HCT116 (cell line): Measurements from ENCODE around the gene NDUFA1. TPM values are rescaled to one million over a fixed set of nuclear protein-coding genes. Genes with fewer than 3 reads are reported as not detected.

Source experiments
- ATAC-seq: fragments of 200-7000 bp; cut with Tn5 transposase; 2 replicates; pipeline ENCODE4 v1.9.1; 2020; ENCODE audit warnings: mild to moderate bottlenecking, moderate library complexity
- BruUV-seq: library from RNA; stranded (reverse); fragments of 400-500 nt; replicated peaks from 2 replicates; lab custom pipeline; 2021; lab: Mats Ljungman, UMichigan
- CTCF ChIA-PET: fragments of 300-600 bp; sonication (Branson Sonifier 250); formaldehyde crosslinking; loops from one replicate; lab custom pipeline; 2021; ENCODE audit warnings: antibody characterized with exemption; lab: Charles Lee
- POLR2A ChIA-PET: fragments of 300-600, 350-600 bp; sonication (Branson Sonifier 250); formaldehyde crosslinking; loops from one replicate; lab custom pipeline; 2021; ENCODE audit warnings: antibody characterized with exemption; lab: Charles Lee
- RAD21 ChIA-PET, 2 experiments: fragments of 300-600 bp; sonication (Branson Sonifier 250); formaldehyde crosslinking; loops; one replicate each; lab custom pipeline; 2023; ENCODE audit warnings: low total read pairs in 2 of 2; ENCODE audit not compliant: uncharacterized antibody in 2 of 2, unreplicated experiment in 2 of 2, low non-redundant PET in 1 of 2; lab: Charles Lee
- DNase-seq: peaks from one replicate; pipeline ENCODE4 v3.0.0-alpha.2; 2010; ENCODE audit warnings: low read depth, low spot score
- H2AFZ ChIP-seq: fragments of 200-600 bp; shearing (Covaris generic), sonication (generic); 2 replicates; pipeline ENCODE4 v1.6.1; 2017; ENCODE audit warnings: low read depth, mixed run types, mixed read lengths, antibody characterized with exemption, low read length; ENCODE audit not compliant: poor library complexity, severe bottlenecking
- H3K27ac ChIP-seq: 2 replicates; pipeline ENCODE4 v1.5.1; 2012; ENCODE audit warnings: low read depth, low read length
- H3K27me3 ChIP-seq: fragments of 200-600 bp; sonication (generic); 2 replicates; pipeline ENCODE4 v1.6.1; 2016; ENCODE audit warnings: mixed run types, low read length, mixed read lengths; ENCODE audit not compliant: insufficient read depth
- H3K36me3 ChIP-seq, 2 experiments: fragments of 200-500 bp in 1 of 2; fragments of 200-600 bp in 1 of 2; sonication (Bioruptor generic) in 1 of 2; sonication (generic) in 1 of 2; 2 replicates each; pipeline versions ENCODE4 v1.5.1 to v1.6.1; 2014 to 2016; ENCODE audit warnings: low read length in 2 of 2, inconsistent platforms in 1 of 2, mixed read lengths in 1 of 2, mixed run types in 1 of 2; ENCODE audit not compliant: insufficient read depth in 2 of 2, control insufficient read depth in 1 of 2
- H3K4me1 ChIP-seq, 2 experiments: fragments of 200-600 bp in 1 of 2; sonication (generic) in 1 of 2; 2 replicates each; pipeline versions ENCODE4 v1.5.1 to v1.6.1; 2012 to 2017; ENCODE audit warnings: low read length in 2 of 2, inconsistent platforms in 1 of 2, mild to moderate bottlenecking in 1 of 2, mixed read lengths in 1 of 2, mixed run types in 1 of 2, moderate library complexity in 1 of 2; ENCODE audit not compliant: insufficient read depth in 2 of 2, control insufficient read depth in 1 of 2
- H3K4me2 ChIP-seq: fragments of 200-600 bp; sonication (generic); 2 replicates; pipeline ENCODE4 v1.6.1; 2017; ENCODE audit warnings: mixed run types, low read length, mixed read lengths
- H3K4me3 ChIP-seq, 2 experiments: fragments of 200-600 bp in 1 of 2; sonication (generic) in 1 of 2; replicated peaks in 1 of 2; 2 replicates each; pipeline ENCODE4 v1.5.1; 2011 to 2016; ENCODE audit warnings: low read length in 2 of 2, control low read depth in 1 of 2, low read depth in 1 of 2, mild to moderate bottlenecking in 1 of 2, mixed read lengths in 1 of 2, mixed run types in 1 of 2
- H3K79me2 ChIP-seq: fragments of 200-600 bp; sonication (generic); 2 replicates; pipeline ENCODE4 v1.6.1; 2017; ENCODE audit warnings: mild to moderate bottlenecking, mixed run types, low read length, moderate library complexity, mixed read lengths; ENCODE audit not compliant: insufficient read depth
- H3K9ac ChIP-seq: fragments of 200-600 bp; sonication (generic); 2 replicates; pipeline ENCODE4 v1.6.1; 2016; ENCODE audit warnings: low read length, mixed read lengths
- H3K9me2 ChIP-seq: fragments of 200-600 bp; sonication (generic), shearing (Covaris generic); 2 replicates; pipeline ENCODE4 v1.6.1; 2017; ENCODE audit warnings: mixed run types, mild to moderate bottlenecking, moderate library complexity; ENCODE audit not compliant: insufficient read depth
- H3K9me3 ChIP-seq, 2 experiments: fragments of 200-500 bp in 1 of 2; fragments of 200-600 bp in 1 of 2; sonication (Bioruptor generic) in 1 of 2; sonication (generic) in 1 of 2; 2 replicates each; pipeline ENCODE4 v1.6.1; 2014 to 2017; ENCODE audit warnings: low read length in 2 of 2, mixed read lengths in 2 of 2, inconsistent platforms in 1 of 2, low read depth in 1 of 2, mild to moderate bottlenecking in 1 of 2, mixed run types in 1 of 2, moderate library complexity in 1 of 2; ENCODE audit not compliant: control insufficient read depth in 1 of 2, insufficient read depth in 1 of 2
- H4K20me1 ChIP-seq: fragments of 200-600 bp; sonication (generic), shearing (Covaris generic); 2 replicates; pipeline ENCODE4 v1.6.1; 2017; ENCODE audit warnings: mixed run types, mild to moderate bottlenecking, moderate library complexity; ENCODE audit not compliant: insufficient read depth
- CEBPB ChIP-seq: IDR thresholded peaks from 2 replicates; pipeline ENCODE4 v1.6.1; 2012; ENCODE audit warnings: low read depth
- EZH2 ChIP-seq: fragments of 200-600 bp; sonication (generic); IDR thresholded peaks from 2 replicates; pipeline ENCODE4 v1.6.1; 2017; ENCODE audit warnings: antibody characterized with exemption, mixed run types
- SIN3A ChIP-seq: IDR thresholded peaks from 2 replicates; pipeline ENCODE4 v1.6.1; 2012; ENCODE audit warnings: low read depth
- ZNF274 ChIP-seq: fragments of 200-500 bp; sonication (Bioruptor generic); IDR thresholded peaks from 2 replicates; pipeline ENCODE4 v1.6.1; 2014; ENCODE audit warnings: mild to moderate bottlenecking, low read depth, low read length, inconsistent platforms
- intact Hi-C: fragments of 100-400 bp; cut with micrococcal nuclease; formaldehyde crosslinking; loops from 2 replicates; pipeline ENCODE4 v1.10.0; 2022
- total RNA-seq: library from RNA; stranded (reverse); gene quantifications from one replicate; pipeline ENCODE4 v1.2.1, GENCODE V29; 2021; ENCODE audit not compliant: unreplicated experiment
- TF ChIP-seq, protein P1 (sequence below), 3 experiments: fragments of 200-600 bp in 1 of 3; sonication (generic) in 1 of 3; IDR thresholded peaks in 2 of 3; conservative IDR thresholded peaks in 1 of 3; 2 replicates each; pipeline ENCODE4 v1.5.1; 2012 to 2017; ENCODE audit warnings: low read depth in 2 of 3, low read length in 2 of 3, antibody characterized with exemption in 1 of 3, borderline replicate concordance in 1 of 3, control low read depth in 1 of 3, mild to moderate bottlenecking in 1 of 3, mixed read lengths in 1 of 3, mixed run types in 1 of 3, moderate library complexity in 1 of 3; ENCODE audit not compliant: insufficient read depth in 1 of 3
- TF ChIP-seq, protein P2 (sequence below): IDR thresholded peaks from 2 replicates; pipeline ENCODE4 v1.6.1; 2011; ENCODE audit warnings: mild to moderate bottlenecking, low read length, moderate library complexity; ENCODE audit not compliant: insufficient replicate concordance; ENCODE audit errors: extremely low read depth
- TF ChIP-seq, protein P3 (sequence below): IDR thresholded peaks from 2 replicates; pipeline ENCODE4 v1.6.1; 2012

NDUFA1 gene
- total RNA-seq, 1 experiment from 2014 or later = 92.2 TPM

DNA sequence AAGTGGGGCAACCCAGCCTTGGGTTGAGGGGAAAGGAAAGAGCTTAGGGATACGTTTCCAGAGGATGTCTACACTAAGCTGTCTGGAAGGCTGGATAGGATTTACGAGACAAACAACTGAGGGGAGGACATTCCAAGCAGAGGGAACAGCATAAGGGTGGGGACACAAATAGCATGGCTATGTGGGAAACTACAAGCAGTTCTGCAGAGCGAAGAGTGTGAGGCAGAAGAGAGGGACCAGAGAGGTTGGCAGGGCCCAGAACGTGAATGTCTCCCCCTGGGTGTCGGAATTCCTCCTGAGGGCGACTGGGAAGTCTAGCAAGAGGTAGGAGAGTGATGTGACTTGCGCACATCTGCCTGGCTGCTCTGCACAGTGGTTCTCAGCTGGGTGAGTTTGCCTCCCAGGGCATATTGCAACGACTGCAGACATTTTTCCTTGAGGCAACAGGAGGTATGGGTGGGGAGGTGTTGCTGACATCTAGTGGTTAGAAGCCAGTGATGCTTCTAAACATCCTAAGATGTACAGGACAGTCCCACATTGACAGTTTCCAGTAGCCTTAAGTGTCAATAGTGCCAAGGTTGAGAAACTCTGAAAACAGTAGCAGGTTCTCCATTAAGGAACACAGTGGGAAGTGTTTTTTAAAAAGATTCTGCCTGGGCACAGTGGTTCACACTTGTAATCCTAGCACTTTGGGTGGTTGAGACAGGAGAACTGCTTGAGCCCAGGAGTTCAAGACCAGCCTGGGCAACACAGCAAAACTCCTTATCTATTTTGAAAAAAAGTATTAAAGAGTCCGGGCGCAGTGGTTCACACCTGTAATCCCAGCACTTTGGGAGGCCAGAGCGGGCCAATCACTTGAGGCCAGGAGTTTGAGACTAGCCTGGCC, 9.2 kb downstream of the NDUFA1 start (continued):
- TF ChIP-seq, protein P1, sequence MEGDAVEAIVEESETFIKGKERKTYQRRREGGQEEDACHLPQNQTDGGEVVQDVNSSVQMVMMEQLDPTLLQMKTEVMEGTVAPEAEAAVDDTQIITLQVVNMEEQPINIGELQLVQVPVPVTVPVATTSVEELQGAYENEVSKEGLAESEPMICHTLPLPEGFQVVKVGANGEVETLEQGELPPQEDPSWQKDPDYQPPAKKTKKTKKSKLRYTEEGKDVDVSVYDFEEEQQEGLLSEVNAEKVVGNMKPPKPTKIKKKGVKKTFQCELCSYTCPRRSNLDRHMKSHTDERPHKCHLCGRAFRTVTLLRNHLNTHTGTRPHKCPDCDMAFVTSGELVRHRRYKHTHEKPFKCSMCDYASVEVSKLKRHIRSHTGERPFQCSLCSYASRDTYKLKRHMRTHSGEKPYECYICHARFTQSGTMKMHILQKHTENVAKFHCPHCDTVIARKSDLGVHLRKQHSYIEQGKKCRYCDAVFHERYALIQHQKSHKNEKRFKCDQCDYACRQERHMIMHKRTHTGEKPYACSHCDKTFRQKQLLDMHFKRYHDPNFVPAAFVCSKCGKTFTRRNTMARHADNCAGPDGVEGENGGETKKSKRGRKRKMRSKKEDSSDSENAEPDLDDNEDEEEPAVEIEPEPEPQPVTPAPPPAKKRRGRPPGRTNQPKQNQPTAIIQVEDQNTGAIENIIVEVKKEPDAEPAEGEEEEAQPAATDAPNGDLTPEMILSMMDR (IDR thresholded peaks at IDR 0.05 in 2 of 3, conservative IDR thresholded peaks at IDR 0.05 in 1 of 3; ENCODE audit: borderline replicate concordance in 1 of 3, insufficient read depth in 1 of 3, low read depth in 2 of 3, low read length in 2 of 3) = peak; percentile 25 to 70 (median 57); a peak in 5 of 6 replicates

DNA sequence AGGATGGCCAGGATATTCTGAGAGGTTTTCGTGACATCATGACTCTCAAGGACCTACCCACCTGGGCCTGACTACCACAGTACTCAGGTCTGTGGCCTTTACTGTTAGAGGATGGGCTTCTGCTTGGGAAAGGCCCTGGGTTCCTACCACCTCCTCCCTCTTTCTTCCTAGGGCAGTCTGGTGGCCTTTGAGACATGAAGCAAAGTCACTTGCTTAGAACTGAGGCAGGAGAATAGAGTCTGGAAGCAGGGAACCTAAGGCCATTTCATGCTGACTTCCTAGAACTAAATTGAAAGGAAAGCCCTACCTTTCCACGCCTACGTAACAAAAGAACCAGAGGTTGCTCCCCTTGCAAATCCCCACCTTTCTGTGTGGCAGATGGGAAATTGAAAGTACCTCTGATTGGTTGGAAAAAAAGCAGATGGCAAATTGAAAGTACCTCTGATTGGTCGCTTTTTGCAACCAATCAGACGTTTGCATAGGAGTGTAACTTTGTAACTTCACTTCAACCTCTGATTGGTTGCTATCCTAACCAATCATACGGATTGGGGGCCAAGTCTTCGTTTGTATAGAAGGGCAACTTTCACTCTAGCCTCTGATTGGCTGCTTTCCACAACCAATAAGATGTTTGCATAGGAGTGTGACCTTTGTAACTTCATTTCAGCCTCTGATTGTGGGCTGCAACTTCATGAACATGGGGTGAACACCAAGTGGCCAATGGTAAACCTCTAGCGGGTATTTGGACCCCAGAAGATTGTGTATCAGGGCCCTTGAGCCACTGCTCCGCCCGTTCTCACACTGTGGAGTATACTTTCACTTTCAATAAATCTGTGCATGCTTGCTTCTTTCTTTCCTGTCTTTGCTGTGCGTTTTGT, 14.2 kb downstream of the NDUFA1 start:
- Histone ChIP-seq H3K27ac (no peak overlapping the region), H3K4me2 (no peak overlapping the region), H3K9ac (no peak overlapping the region)

More for the DNA sequence above, 14.2 kb downstream of the NDUFA1 start:
- CTCF ChIA-PET = no interaction called here
- no peaks in the 10 kb centered on the region for H3K27me3 ChIP-seq
- RAD21 ChIA-PET = no interaction called here
- H3K4me1 ChIP-seq = peaks cover 2 to 6% of the 10 kb centered on the region in 2 experiments; a peak in 2 of 4 replicates
- no peaks in the 10 kb centered on the region for H3K9me3 ChIP-seq
- H3K9me2 ChIP-seq = no peaks in the 10 kb centered on the region
- TF ChIP-seq, protein P2, sequence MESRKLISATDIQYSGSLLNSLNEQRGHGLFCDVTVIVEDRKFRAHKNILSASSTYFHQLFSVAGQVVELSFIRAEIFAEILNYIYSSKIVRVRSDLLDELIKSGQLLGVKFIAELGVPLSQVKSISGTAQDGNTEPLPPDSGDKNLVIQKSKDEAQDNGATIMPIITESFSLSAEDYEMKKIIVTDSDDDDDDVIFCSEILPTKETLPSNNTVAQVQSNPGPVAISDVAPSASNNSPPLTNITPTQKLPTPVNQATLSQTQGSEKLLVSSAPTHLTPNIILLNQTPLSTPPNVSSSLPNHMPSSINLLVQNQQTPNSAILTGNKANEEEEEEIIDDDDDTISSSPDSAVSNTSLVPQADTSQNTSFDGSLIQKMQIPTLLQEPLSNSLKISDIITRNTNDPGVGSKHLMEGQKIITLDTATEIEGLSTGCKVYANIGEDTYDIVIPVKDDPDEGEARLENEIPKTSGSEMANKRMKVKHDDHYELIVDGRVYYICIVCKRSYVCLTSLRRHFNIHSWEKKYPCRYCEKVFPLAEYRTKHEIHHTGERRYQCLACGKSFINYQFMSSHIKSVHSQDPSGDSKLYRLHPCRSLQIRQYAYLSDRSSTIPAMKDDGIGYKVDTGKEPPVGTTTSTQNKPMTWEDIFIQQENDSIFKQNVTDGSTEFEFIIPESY = no peak
- no peak for TF ChIP-seq EZH2
- no peak for TF ChIP-seq CEBPB
- TF ChIP-seq SIN3A = no peak
- TF ChIP-seq, protein P3, sequence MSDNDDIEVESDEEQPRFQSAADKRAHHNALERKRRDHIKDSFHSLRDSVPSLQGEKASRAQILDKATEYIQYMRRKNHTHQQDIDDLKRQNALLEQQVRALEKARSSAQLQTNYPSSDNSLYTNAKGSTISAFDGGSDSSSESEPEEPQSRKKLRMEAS = no peak
- TF ChIP-seq ZNF274 = no peak
- no peaks in the 10 kb centered on the region for H4K20me1 ChIP-seq
- H2AFZ ChIP-seq = no peak overlapping the region
- intact Hi-C loops = no loop called here
- no peak for ATAC-seq
- H3K36me3 ChIP-seq = no peaks in the 10 kb centered on the region
- no peak for DNase-seq
- POLR2A ChIA-PET = no interaction called here
- no TSS peak for BruUV-seq
- H3K4me3 ChIP-seq = no peak overlapping the region
- H3K79me2 ChIP-seq = no peaks in the 10 kb centered on the region
